CD4-positive, alpha-beta T cell (primary cell): ENCODE data around the gene TRAF6. TPM values are rescaled to one million over a fixed set of nuclear protein-coding genes. Genes with fewer than 3 reads are reported as not detected.

Experiments
- ATAC-seq: fragments of 200-7000 bp; cut with Tn5 transposase; one replicate; pipeline ENCODE4 v1.10.0; 2022; ENCODE audit warnings: mild to moderate bottlenecking; ENCODE audit not compliant: poor library complexity
- CTCF ChIA-PET: fragments of 350-600 bp; sonication (Branson Sonifier 250); formaldehyde crosslinking; loops from one replicate; lab custom pipeline; 2021; ENCODE audit warnings: antibody characterized with exemption, inconsistent platforms; lab: Charles Lee
- POLR2A ChIA-PET: fragments of 350-600 bp; sonication (Branson Sonifier 250); formaldehyde crosslinking; loops from one replicate; lab custom pipeline; 2021; ENCODE audit warnings: antibody characterized with exemption, inconsistent platforms; lab: Charles Lee
- DNase-seq, 14 experiments: peaks; one replicate each; pipeline ENCODE4 v3.0.0-alpha.2; 2013 to 2020; ENCODE audit warnings: mixed read lengths in 2 of 14
- H3K27ac ChIP-seq, 2 donors: one replicate each; pipeline versions ENCODE4 v1.5.1 to v1.7.0; 2013; ENCODE audit warnings: low read length in 2 of 2, low read depth in 1 of 2, mild to moderate bottlenecking in 1 of 2
- H3K27me3 ChIP-seq, 2 experiments: 1 replicate in 1 of 2; 2 replicates in 1 of 2; pipeline versions ENCODE4 v1.6.1 to v1.7.0; 2013; ENCODE audit warnings: low read length in 2 of 2, control low read depth in 1 of 2, mild to moderate bottlenecking in 1 of 2, moderate library complexity in 1 of 2; ENCODE audit not compliant: insufficient read depth in 2 of 2, control insufficient read depth in 1 of 2
- H3K36me3 ChIP-seq: one replicate; pipeline ENCODE4 v1.6.1; 2013; ENCODE audit warnings: low read length, control low read depth; ENCODE audit not compliant: insufficient read depth
- H3K4me1 ChIP-seq: one replicate; pipeline ENCODE4 v1.6.1; 2013; ENCODE audit warnings: low read length, control low read depth; ENCODE audit not compliant: insufficient read depth
- H3K4me3 ChIP-seq: one replicate; pipeline ENCODE4 v1.5.1; 2013; ENCODE audit warnings: mild to moderate bottlenecking, low read length, moderate library complexity
- H3K9me3 ChIP-seq, 2 experiments: 1 replicate in 1 of 2; 2 replicates in 1 of 2; pipeline versions ENCODE4 v1.6.1 to v1.7.0; 2013; ENCODE audit warnings: low read length in 2 of 2, mild to moderate bottlenecking in 2 of 2, control low read depth in 1 of 2, moderate library complexity in 1 of 2; ENCODE audit not compliant: control insufficient read depth in 1 of 2, insufficient read depth in 1 of 2
- H3K27ac Mint-ChIP-seq: one replicate; pipeline ENCODE4 v1.8.0; 2020; ENCODE audit warnings: mixed read lengths
- H3K27me3 Mint-ChIP-seq: one replicate; pipeline ENCODE4 v1.8.0; 2021; ENCODE audit warnings: mixed read lengths
- H3K36me3 Mint-ChIP-seq: one replicate; pipeline ENCODE4 v1.8.0; 2021; ENCODE audit warnings: low read depth, mixed read lengths
- H3K4me1 Mint-ChIP-seq: one replicate; pipeline ENCODE4 v1.8.0; 2021; ENCODE audit warnings: low read depth, mixed read lengths
- H3K4me3 Mint-ChIP-seq: one replicate; pipeline ENCODE4 v1.8.0; 2020; ENCODE audit warnings: mild to moderate bottlenecking, mixed read lengths
- H3K9me3 Mint-ChIP-seq: one replicate; pipeline ENCODE4 v1.8.0; 2020; ENCODE audit warnings: mixed read lengths
- CTCF ChIP-seq: fragments of 200-600 bp; IDR thresholded peaks from one replicate; pipeline ENCODE4 v1.8.0; 2022; ENCODE audit warnings: antibody characterized with exemption, mild to moderate bottlenecking
- intact Hi-C, 2 experiments: fragments of 100-400 bp; cut with DNase I in 1 of 2; cut with micrococcal nuclease in 1 of 2; formaldehyde crosslinking; loops; one replicate each; pipeline versions ENCODE4 v1.15.1 to v1.9.0; 2023 to 2025; cut with DNase I, micrococcal nuclease
- total RNA-seq, 174 experiments: library from RNA in 2 of 174; stranded (reverse) in 2 of 174; gene quantifications; one replicate each; pipeline ENCODE4 v1.2.3 and lab custom pipeline; 2021 to 2026

The TRAF6 gene
- total RNA-seq, 2 experiments from 2014 or later, result 27.9 to 29.0 TPM

GRCh38 chr11:36540998-36541397, 30.9 kb upstream of the TRAF6 start:
- Mint-ChIP-seq H3K9me3 (no peaks in the 10 kb centered on the region), H3K36me3 (no peaks in the 10 kb centered on the region), H3K4me1 (no peaks in the 10 kb centered on the region), H3K27ac (no peak overlapping the region), H3K4me3 (no peak overlapping the region), H3K27me3 (peaks cover 27% of the 10 kb centered on the region)
- no peaks in the 10 kb centered on the region for H3K4me1 ChIP-seq
- intact Hi-C loops, result no loop called here
- DNase-seq, result peak in 3 of 14 experiments; percentile 35 to 42 (median 39)
- no peaks in the 10 kb centered on the region for H3K36me3 ChIP-seq
- TF ChIP-seq CTCF, result no peak
- no peak overlapping the region for H3K4me3 ChIP-seq
- CTCF ChIA-PET, result no interaction called here
- POLR2A ChIA-PET, result no interaction called here
- H3K27ac ChIP-seq, result no peak overlapping the region
- ATAC-seq, result no peak
- no peaks in the 10 kb centered on the region for H3K27me3 ChIP-seq
- H3K9me3 ChIP-seq, result no peaks in the 10 kb centered on the region

GRCh38 chr11:36534276-36534840, 24.3 kb upstream of the TRAF6 start:
- Mint-ChIP-seq H3K27me3 (no peaks in the 10 kb centered on the region), H3K4me3 (no peak overlapping the region), H3K36me3 (no peaks in the 10 kb centered on the region), H3K4me1 (no peaks in the 10 kb centered on the region), H3K9me3 (no peaks in the 10 kb centered on the region), H3K27ac (no peak overlapping the region)
- POLR2A ChIA-PET, result no interaction called here
- Histone ChIP-seq H3K4me1 (no peaks in the 10 kb centered on the region), H3K27ac (no peak overlapping the region), H3K9me3 (no peaks in the 10 kb centered on the region), H3K36me3 (no peaks in the 10 kb centered on the region), H3K27me3 (peaks cover 0 to 2% of the 10 kb centered on the region in 2 experiments), H3K4me3 (no peak overlapping the region)
- CTCF ChIA-PET, result no interaction called here
- no peak for ATAC-seq
- no peak for DNase-seq
- TF ChIP-seq CTCF, result no peak
- intact Hi-C loops, result no loop called here

- intact Hi-C loops, result no loop called here
- Mint-ChIP-seq H3K9me3 (no peaks in the 10 kb centered on the region), H3K27me3 (peaks cover 7% of the 10 kb centered on the region), H3K27ac (no peak overlapping the region), H3K4me3 (no peak overlapping the region), H3K36me3 (no peaks in the 10 kb centered on the region), H3K4me1 (no peaks in the 10 kb centered on the region)
- ChIA-PET POLR2A (no interaction called here), CTCF (no interaction called here)
- no peak overlapping the region for H3K4me3 ChIP-seq
- H3K27me3 ChIP-seq, result peaks cover 0 to 2% of the 10 kb centered on the region in 2 experiments
- no peaks in the 10 kb centered on the region for H3K4me1 ChIP-seq
- ATAC-seq, result no peak
- no peak for DNase-seq
- TF ChIP-seq CTCF, result no peak
- no peaks in the 10 kb centered on the region for H3K36me3 ChIP-seq
- H3K27ac ChIP-seq, result no peak overlapping the region
- no peaks in the 10 kb centered on the region for H3K9me3 ChIP-seq
These were observed 23.0 kb upstream of the TRAF6 start for GRCh38 chr11:36532941-36533601.
